ENCODE measurements around the gene FSCN2. TPM values are rescaled to one million over a fixed set of nuclear protein-coding genes. Genes with fewer than 3 reads are reported as not detected.

FSCN2 gene
- total and polyA plus RNA-seq, 2 donors (not counting 3 experiments of a cell fraction or from before 2014, with no cell fraction given) = 0.32 to 0.71 TPM

- H3K79me2 ChIP-seq (ENCODE audit: control insufficient read depth, insufficient read depth, low read length) = no peaks in the 10 kb centered on the region
- H3K4me2 ChIP-seq (ENCODE audit: insufficient read depth, low read length) = no peak overlapping the region
- H3K27ac ChIP-seq (ENCODE audit: insufficient read depth, low read depth, low read length) = no peak overlapping the region
- H3K4me3 ChIP-seq (replicated peaks in 1 of 3; ENCODE audit: insufficient read depth in 1 of 3, low read depth in 1 of 3, low read length in 3 of 3) = no peak overlapping the region
- no peak overlapping the region for H2AFZ ChIP-seq (ENCODE audit: low read depth, low read length)
- FAIRE-seq = no peak
- H3K27me3 ChIP-seq (ENCODE audit: control insufficient read depth in 2 of 2, insufficient read depth in 2 of 2, low read length in 2 of 2) = peaks cover 8 to 12% of the 10 kb centered on the region in 2 experiments
- dilution Hi-C loops (cut with MboI; ENCODE audit: extremely low pct_ligation_motif_present, low sequenced_read_pairs) (no loop called here), intact Hi-C loops (cut with micrococcal nuclease) (no loop called here)
- H3K36me3 ChIP-seq (ENCODE audit: control insufficient read depth in 2 of 2, extremely low read depth in 1 of 2, insufficient read depth in 2 of 2, low read length in 2 of 2) = no peaks in the 10 kb centered on the region
- H4K20me1 ChIP-seq (replicated peaks; ENCODE audit: control insufficient read depth, extremely low read depth, insufficient read depth, low read length) = no peaks in the 10 kb centered on the region
- TF ChIP-seq MYC (IDR thresholded peaks at IDR 0.05; ENCODE audit: low read depth, low read length) (no peak), CTCF (IDR thresholded peaks at IDR 0.05; ENCODE audit: extremely low read depth in 1 of 2, insufficient read depth in 1 of 2, low read depth in 1 of 2, low read length in 2 of 2) (no peak), POLR2A (IDR thresholded peaks at IDR 0.05; ENCODE audit: low read depth, low read length) (no peak), FOS (IDR thresholded peaks at IDR 0.05; ENCODE audit: borderline replicate concordance, insufficient read depth, low read length) (no peak), MAX (IDR thresholded peaks at IDR 0.05; ENCODE audit: insufficient read depth, insufficient read length) (no peak), POLR2AphosphoS5 (IDR thresholded peaks at IDR 0.05; ENCODE audit: insufficient read depth, low read depth, low read length) (no peak), JUN (IDR thresholded peaks at IDR 0.05; ENCODE audit: borderline replicate concordance, insufficient read depth, insufficient read length, low read depth) (no peak), GATA2 (IDR thresholded peaks at IDR 0.05; ENCODE audit: insufficient read depth, insufficient read length, low read depth, low read length) (no peak), EZH2 (IDR thresholded peaks at IDR 0.05; ENCODE audit: borderline replicate concordance, low read depth, low read length, severe bottlenecking) (no peak)
- ChIA-PET CTCF (interaction anchor here (0.7 to 1.2 kb wide), 3 partner anchors 9 to 108 kb away, joined by 3 read pairs; no protein-coding TSS in a partner anchor), POLR2A (interaction anchor here (1.0 to 1.1 kb wide), 2 partner anchors 14 to 15 kb away, joined by 3 read pairs; no protein-coding TSS in a partner anchor)
- no peaks in the 10 kb centered on the region for H3K9me3 ChIP-seq (replicated peaks; ENCODE audit: control insufficient read depth, insufficient read depth, low read length)
- H3K9me1 ChIP-seq (replicated peaks; ENCODE audit: control insufficient read depth, extremely low read depth, insufficient read depth, low read length) = no peaks in the 10 kb centered on the region
- no TSS peak for BruUV-seq (replicated peaks)
- H3K4me1 ChIP-seq (ENCODE audit: control insufficient read depth, extremely low read depth, insufficient read depth, low read length) = peaks cover 3% of the 10 kb centered on the region
- H3K9ac ChIP-seq (replicated peaks; ENCODE audit: extremely low read depth, insufficient read depth, low read length) = no peak overlapping the region
- DNase-seq (ENCODE audit: low read depth, low spot score) = no peak
These were observed 34.8 kb upstream of the FSCN2 start for GRCh38 chr17:81493198-81494038.

Measured in endothelial cell of umbilical vein (primary cell).